Left lung (tissue), 10 donors: Measurements from ENCODE around the gene NDUFS4. TPM values are rescaled to one million over a fixed set of nuclear protein-coding genes. Genes with fewer than 3 reads are reported as not detected.
"Not testable (repeated sequence)": the region's sequence is repeated elsewhere in the genome, so short reads cannot be mapped to it uniquely, and the experiment has no call there.

Experiments
- ATAC-seq: fragments of 200-7000 bp; cut with Tn5 transposase; one replicate; pipeline ENCODE4 v1.9.1; 2020; ENCODE audit warnings: moderate library complexity
- DNase-seq, 4 donors: peaks; one replicate each; pipeline ENCODE4 v3.0.0-alpha.2; 2013 to 2020
- H3K27ac ChIP-seq, 2 donors: fragments of 200-600 bp; sonication (generic) in 1 of 2; one replicate each; pipeline versions ENCODE4 v1.5.0 to v1.8.0; 2020 to 2021
- H3K27me3 ChIP-seq, 2 donors: fragments of 200-600 bp; sonication (generic) in 1 of 2; one replicate each; pipeline versions ENCODE4 v1.5.0 to v1.8.0; 2020 to 2021
- H3K36me3 ChIP-seq, 2 donors: fragments of 200-600 bp; sonication (generic) in 1 of 2; one replicate each; pipeline versions ENCODE4 v1.5.0 to v1.8.0; 2020 to 2021
- H3K4me1 ChIP-seq, 2 donors: fragments of 200-600 bp; one replicate each; pipeline ENCODE4 v1.8.0; 2021
- H3K4me3 ChIP-seq, 2 donors: fragments of 200-600 bp; sonication (generic) in 1 of 2; one replicate each; pipeline versions ENCODE4 v1.5.0 to v1.8.0; 2020 to 2021; ENCODE audit warnings: mild to moderate bottlenecking in 1 of 2
- H3K9me3 ChIP-seq, 2 donors: fragments of 200-600 bp; sonication (generic) in 1 of 2; one replicate each; pipeline versions ENCODE4 v1.5.0 to v1.8.0; 2020 to 2021
- intact Hi-C, 2 donors: fragments of 100-400 bp; cut with DNase I; formaldehyde crosslinking; loops; one replicate each; pipeline versions ENCODE4 v1.11.2 to v1.14.2; 2022
- polyA plus RNA-seq, 6 donors: library from polyadenylated mRNA; unstranded; fragments of 120-200 nt; gene quantifications; one replicate each; pipeline ENCODE4 v1.2.1, GENCODE V29; 2013; ENCODE audit not compliant: insufficient read length in 6 of 6
- total RNA-seq, 2 donors: library from RNA; stranded (reverse); fragmentation: NEBNext Ultra II Directional; extraction: Animal tissue kit (Norgen Biotek cat#: 25700); gene quantifications; one replicate each; pipeline ENCODE4 v1.2.1, GENCODE V29; 2021
- TF ChIP-seq, protein P1 (sequence below), 2 donors: fragments of 200-600 bp; sonication (generic) in 1 of 2; IDR thresholded peaks; one replicate each; pipeline versions ENCODE4 v1.5.0 to v1.8.0; 2021; ENCODE audit warnings: antibody characterized with exemption in 2 of 2
- donor health status: DM: no; HTN: yes; CAD: no.
- donor health status: DM: no; HTN: no; CAD: no.

Gene NDUFS4
- total and polyA plus RNA-seq, 8 donors, result 52.3 to 109 (median 97.8) TPM

- TF ChIP-seq, protein P1, sequence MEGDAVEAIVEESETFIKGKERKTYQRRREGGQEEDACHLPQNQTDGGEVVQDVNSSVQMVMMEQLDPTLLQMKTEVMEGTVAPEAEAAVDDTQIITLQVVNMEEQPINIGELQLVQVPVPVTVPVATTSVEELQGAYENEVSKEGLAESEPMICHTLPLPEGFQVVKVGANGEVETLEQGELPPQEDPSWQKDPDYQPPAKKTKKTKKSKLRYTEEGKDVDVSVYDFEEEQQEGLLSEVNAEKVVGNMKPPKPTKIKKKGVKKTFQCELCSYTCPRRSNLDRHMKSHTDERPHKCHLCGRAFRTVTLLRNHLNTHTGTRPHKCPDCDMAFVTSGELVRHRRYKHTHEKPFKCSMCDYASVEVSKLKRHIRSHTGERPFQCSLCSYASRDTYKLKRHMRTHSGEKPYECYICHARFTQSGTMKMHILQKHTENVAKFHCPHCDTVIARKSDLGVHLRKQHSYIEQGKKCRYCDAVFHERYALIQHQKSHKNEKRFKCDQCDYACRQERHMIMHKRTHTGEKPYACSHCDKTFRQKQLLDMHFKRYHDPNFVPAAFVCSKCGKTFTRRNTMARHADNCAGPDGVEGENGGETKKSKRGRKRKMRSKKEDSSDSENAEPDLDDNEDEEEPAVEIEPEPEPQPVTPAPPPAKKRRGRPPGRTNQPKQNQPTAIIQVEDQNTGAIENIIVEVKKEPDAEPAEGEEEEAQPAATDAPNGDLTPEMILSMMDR (IDR thresholded peaks at IDR 0.05), result no peak
- H3K4me1 ChIP-seq, result peaks cover 0 to 8% of the 10 kb centered on the region in 2 donors
- no peak for ATAC-seq
- DNase-seq, result no peak
- H3K27ac ChIP-seq, result no peak overlapping the region
- H3K27me3 ChIP-seq, result no peaks in the 10 kb centered on the region
- intact Hi-C loops, result no loop called here
- peaks cover 0 to 26% of the 10 kb centered on the region in 2 donors for H3K36me3 ChIP-seq
- no peak overlapping the region for H3K4me3 ChIP-seq
- H3K9me3 ChIP-seq, result peaks cover 0 to 4% of the 10 kb centered on the region in 2 donors
These were observed 88.9 kb downstream of the NDUFS4 start for GRCh38 chr5:53649352-53649751.

GRCh38 chr5:53660573-53660972 lies 100.1 kb downstream of the NDUFS4 start:
- H3K27me3 ChIP-seq, DNase-seq, H3K4me3 ChIP-seq, ATAC-seq, H3K27ac ChIP-seq, H3K9me3 ChIP-seq, H3K4me1 ChIP-seq, intact Hi-C loops: not testable (repeated sequence)
- H3K36me3 ChIP-seq, result peaks cover 0 to 19% of the 10 kb centered on the region in 2 donors

DNA sequence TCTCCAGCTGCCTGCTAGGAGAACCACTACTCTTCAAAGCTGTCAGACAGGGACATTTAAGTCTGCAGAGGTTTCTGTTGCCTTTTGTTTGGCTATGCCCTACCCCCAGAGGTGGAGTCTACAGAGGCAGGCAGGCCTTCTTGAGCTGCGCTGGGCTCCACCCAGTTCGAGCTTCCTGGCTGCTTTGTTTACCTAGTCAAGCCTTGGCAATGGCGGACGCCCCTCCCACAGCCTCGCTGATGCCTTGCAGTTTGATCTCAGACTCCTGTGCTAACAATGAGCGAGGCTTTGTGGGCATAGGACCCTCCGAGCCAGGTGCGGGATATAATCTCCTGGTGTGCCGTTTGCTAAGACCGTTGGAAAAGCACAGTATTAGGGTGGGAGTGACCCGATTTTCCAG lies 104.9 kb downstream of the NDUFS4 start:
- H3K4me1 ChIP-seq, H3K9me3 ChIP-seq, ATAC-seq, H3K4me3 ChIP-seq, H3K27me3 ChIP-seq, H3K27ac ChIP-seq, intact Hi-C loops: not testable (repeated sequence)
- peaks cover 0 to 12% of the 10 kb centered on the region in 2 donors for H3K36me3 ChIP-seq
- peak in 1 of 4 donors; percentile 22 for DNase-seq

GRCh38 chr5:53667621-53668020 lies 107.2 kb downstream of the NDUFS4 start:
- Histone ChIP-seq H3K27ac (no peak overlapping the region), H3K27me3 (no peaks in the 10 kb centered on the region), H3K9me3 (peaks cover 0 to 7% of the 10 kb centered on the region in 2 donors), H3K4me1 (no peaks in the 10 kb centered on the region), H3K4me3 (no peak overlapping the region), H3K36me3 (peaks cover 0 to 12% of the 10 kb centered on the region in 2 donors)
- DNase-seq, result no peak
- no peak for ATAC-seq
- TF ChIP-seq, protein P1 (IDR thresholded peaks at IDR 0.05), result no peak
- intact Hi-C loops, result no loop called here

DNA sequence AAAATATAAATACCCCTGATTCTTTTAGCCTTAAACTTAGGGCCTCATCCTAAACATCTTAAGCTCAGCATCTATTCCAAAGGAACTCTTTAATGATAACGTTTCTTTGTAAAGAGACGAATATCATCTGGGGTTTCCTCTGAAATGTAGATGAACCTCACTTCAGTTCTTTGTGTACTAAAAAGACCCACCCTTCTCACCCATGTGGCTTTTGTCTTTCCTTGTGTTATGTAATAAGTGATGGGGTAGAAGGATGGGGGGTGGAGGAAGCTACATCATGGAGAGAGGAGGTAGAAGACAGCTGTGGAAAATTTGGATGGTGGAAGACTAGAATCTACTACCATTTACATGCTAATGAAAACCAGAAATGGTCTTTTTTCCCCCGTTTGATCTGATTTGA lies 111.0 kb downstream of the NDUFS4 start:
- no peak for ATAC-seq
- H3K4me3 ChIP-seq, result no peak overlapping the region
- H3K36me3 ChIP-seq, result no peaks in the 10 kb centered on the region
- H3K4me1 ChIP-seq, result no peaks in the 10 kb centered on the region
- no peak for DNase-seq
- TF ChIP-seq, protein P1 (IDR thresholded peaks at IDR 0.05), result no peak
- H3K27me3 ChIP-seq, result no peaks in the 10 kb centered on the region
- intact Hi-C loops, result no loop called here
- H3K27ac ChIP-seq, result no peak overlapping the region
- H3K9me3 ChIP-seq, result no peaks in the 10 kb centered on the region

- TF ChIP-seq, protein P1 (IDR thresholded peaks at IDR 0.05), result no peak
- DNase-seq (no peak), ATAC-seq (no peak)
- Histone ChIP-seq H3K4me3 (no peak overlapping the region), H3K27ac (no peak overlapping the region), H3K27me3 (no peaks in the 10 kb centered on the region), H3K4me1 (no peaks in the 10 kb centered on the region), H3K9me3 (no peaks in the 10 kb centered on the region), H3K36me3 (no peaks in the 10 kb centered on the region)
- intact Hi-C loops, result no loop called here
These were observed 113.7 kb downstream of the NDUFS4 start for GRCh38 chr5:53674121-53674520.
